ENCODE measurements around the gene PPT1.

GRCh38 chr1:40133839-40134238 lies 36.8 kb upstream of the PPT1 start:
- no peak for TF ChIP-seq POLR2AphosphoS5 (IDR thresholded peaks at IDR 0.05; ENCODE audit: low read depth)
- TF ChIP-seq CTCF (IDR thresholded peaks at IDR 0.05; ENCODE audit: insufficient read depth, low read length): no peak
- no peak for TF ChIP-seq GABPA (IDR thresholded peaks at IDR 0.05; ENCODE audit: low read depth)
- TF ChIP-seq, protein P1, sequence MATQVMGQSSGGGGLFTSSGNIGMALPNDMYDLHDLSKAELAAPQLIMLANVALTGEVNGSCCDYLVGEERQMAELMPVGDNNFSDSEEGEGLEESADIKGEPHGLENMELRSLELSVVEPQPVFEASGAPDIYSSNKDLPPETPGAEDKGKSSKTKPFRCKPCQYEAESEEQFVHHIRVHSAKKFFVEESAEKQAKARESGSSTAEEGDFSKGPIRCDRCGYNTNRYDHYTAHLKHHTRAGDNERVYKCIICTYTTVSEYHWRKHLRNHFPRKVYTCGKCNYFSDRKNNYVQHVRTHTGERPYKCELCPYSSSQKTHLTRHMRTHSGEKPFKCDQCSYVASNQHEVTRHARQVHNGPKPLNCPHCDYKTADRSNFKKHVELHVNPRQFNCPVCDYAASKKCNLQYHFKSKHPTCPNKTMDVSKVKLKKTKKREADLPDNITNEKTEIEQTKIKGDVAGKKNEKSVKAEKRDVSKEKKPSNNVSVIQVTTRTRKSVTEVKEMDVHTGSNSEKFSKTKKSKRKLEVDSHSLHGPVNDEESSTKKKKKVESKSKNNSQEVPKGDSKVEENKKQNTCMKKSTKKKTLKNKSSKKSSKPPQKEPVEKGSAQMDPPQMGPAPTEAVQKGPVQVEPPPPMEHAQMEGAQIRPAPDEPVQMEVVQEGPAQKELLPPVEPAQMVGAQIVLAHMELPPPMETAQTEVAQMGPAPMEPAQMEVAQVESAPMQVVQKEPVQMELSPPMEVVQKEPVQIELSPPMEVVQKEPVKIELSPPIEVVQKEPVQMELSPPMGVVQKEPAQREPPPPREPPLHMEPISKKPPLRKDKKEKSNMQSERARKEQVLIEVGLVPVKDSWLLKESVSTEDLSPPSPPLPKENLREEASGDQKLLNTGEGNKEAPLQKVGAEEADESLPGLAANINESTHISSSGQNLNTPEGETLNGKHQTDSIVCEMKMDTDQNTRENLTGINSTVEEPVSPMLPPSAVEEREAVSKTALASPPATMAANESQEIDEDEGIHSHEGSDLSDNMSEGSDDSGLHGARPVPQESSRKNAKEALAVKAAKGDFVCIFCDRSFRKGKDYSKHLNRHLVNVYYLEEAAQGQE (IDR thresholded peaks at IDR 0.05; ENCODE audit: insufficient replicate concordance, low read depth): no peak
- no peak for TF ChIP-seq SPI1 (IDR thresholded peaks at IDR 0.05; ENCODE audit: borderline replicate concordance, low read depth)
